Smooth muscle cell (in vitro differentiated cells): ENCODE data around the gene PTAFR. TPM values are rescaled to one million over a fixed set of nuclear protein-coding genes. Genes with fewer than 3 reads are reported as not detected.

ENCODE experiments used
- DNase-seq: peaks from one replicate; lab custom pipeline; 2025; ENCODE audit not compliant: unreplicated experiment; lab: John Stamatoyannopoulos, UW
- H2AFZ ChIP-seq: fragments of 200-600 bp; sonication (generic); 2 replicates; pipeline ENCODE4 v1.6.0; 2016; ENCODE audit warnings: antibody characterized with exemption, low read depth, mild to moderate bottlenecking
- H3F3A ChIP-seq: fragments of 200-600 bp; sonication (generic); 2 replicates; pipeline ENCODE4 v1.6.0; 2017; ENCODE audit warnings: antibody characterized with exemption, low read depth
- H3K27ac ChIP-seq: fragments of 200-600 bp; sonication (generic); 2 replicates; pipeline ENCODE4 v1.5.1; 2016; ENCODE audit warnings: low read depth, mild to moderate bottlenecking
- H3K27me3 ChIP-seq: fragments of 200-600 bp; sonication (generic); 2 replicates; pipeline ENCODE4 v1.6.1; 2016; ENCODE audit warnings: low read depth, mild to moderate bottlenecking
- H3K36me3 ChIP-seq: fragments of 200-600 bp; sonication (generic); 2 replicates; pipeline ENCODE4 v1.5.1; 2016; ENCODE audit warnings: low read depth
- H3K4me1 ChIP-seq: fragments of 200-600 bp; sonication (generic); 2 replicates; pipeline ENCODE4 v1.5.1; 2016; ENCODE audit warnings: low read depth
- H3K4me2 ChIP-seq: fragments of 200-600 bp; sonication (generic); 2 replicates; pipeline ENCODE4 v1.6.0; 2016; ENCODE audit warnings: mild to moderate bottlenecking
- H3K4me3 ChIP-seq: fragments of 200-600 bp; sonication (generic); 2 replicates; pipeline ENCODE4 v1.5.1; 2016; ENCODE audit warnings: mild to moderate bottlenecking
- H3K79me2 ChIP-seq: fragments of 200-600 bp; sonication (generic); 2 replicates; pipeline ENCODE4 v1.6.0; 2016; ENCODE audit warnings: low read depth, mild to moderate bottlenecking
- H3K9ac ChIP-seq: fragments of 200-600 bp; sonication (generic); 2 replicates; pipeline ENCODE4 v1.6.0; 2016; ENCODE audit warnings: low read depth
- H3K9me3 ChIP-seq: fragments of 200-600 bp; sonication (generic); replicated peaks from 2 replicates; pipeline ENCODE4 v1.5.1; 2016; ENCODE audit warnings: low read depth
- H4K20me1 ChIP-seq: fragments of 200-600 bp; sonication (generic); 2 replicates; pipeline ENCODE4 v1.6.0; 2016; ENCODE audit warnings: low read depth
- whole genome bisulfite sequencing: methylation state at CpG from one replicate; pipeline ENCODE4 v1.1.7; 2016; ENCODE audit warnings: low lambda C conversion rate; 5-methylcytosine and 5-hydroxymethylcytosine counted together
- polyA plus RNA-seq: library from polyadenylated mRNA; unstranded; fragments of >200 nt; fragmentation: Nextera tagmentation; extraction: Ambion mirVana; gene quantifications from 2 replicates; pipeline ENCODE4 v1.2.1, GENCODE V29; 2016
- total RNA-seq: library from RNA; depleted of rRNA; stranded (reverse); fragments of >200 nt; gene quantifications from 2 replicates; pipeline ENCODE4 v1.2.3, GENCODE V29; 2014
- TF ChIP-seq, protein P1 (sequence below): fragments of 200-600 bp; sonication (generic); IDR thresholded peaks from 2 replicates; pipeline ENCODE4 v1.5.1; 2017; ENCODE audit warnings: borderline replicate concordance, mild to moderate bottlenecking, antibody characterized with exemption; ENCODE audit not compliant: insufficient read depth, poor library complexity, severe bottlenecking

PTAFR gene
- total and polyA plus RNA-seq, 2 experiments from 2014 or later, result 0.16 to 0.49 TPM

- H3K27ac ChIP-seq, result peak overlapping the region; percentile 46
- no peak overlapping the region for H3K9ac ChIP-seq
- H4K20me1 ChIP-seq, result no peaks in the 10 kb centered on the region
- peaks cover 7% of the 10 kb centered on the region for H3F3A ChIP-seq
- H2AFZ ChIP-seq, result no peak overlapping the region
- H3K4me1 ChIP-seq, result no peaks in the 10 kb centered on the region
- H3K4me3 ChIP-seq, result no peak overlapping the region
- TF ChIP-seq, protein P1, sequence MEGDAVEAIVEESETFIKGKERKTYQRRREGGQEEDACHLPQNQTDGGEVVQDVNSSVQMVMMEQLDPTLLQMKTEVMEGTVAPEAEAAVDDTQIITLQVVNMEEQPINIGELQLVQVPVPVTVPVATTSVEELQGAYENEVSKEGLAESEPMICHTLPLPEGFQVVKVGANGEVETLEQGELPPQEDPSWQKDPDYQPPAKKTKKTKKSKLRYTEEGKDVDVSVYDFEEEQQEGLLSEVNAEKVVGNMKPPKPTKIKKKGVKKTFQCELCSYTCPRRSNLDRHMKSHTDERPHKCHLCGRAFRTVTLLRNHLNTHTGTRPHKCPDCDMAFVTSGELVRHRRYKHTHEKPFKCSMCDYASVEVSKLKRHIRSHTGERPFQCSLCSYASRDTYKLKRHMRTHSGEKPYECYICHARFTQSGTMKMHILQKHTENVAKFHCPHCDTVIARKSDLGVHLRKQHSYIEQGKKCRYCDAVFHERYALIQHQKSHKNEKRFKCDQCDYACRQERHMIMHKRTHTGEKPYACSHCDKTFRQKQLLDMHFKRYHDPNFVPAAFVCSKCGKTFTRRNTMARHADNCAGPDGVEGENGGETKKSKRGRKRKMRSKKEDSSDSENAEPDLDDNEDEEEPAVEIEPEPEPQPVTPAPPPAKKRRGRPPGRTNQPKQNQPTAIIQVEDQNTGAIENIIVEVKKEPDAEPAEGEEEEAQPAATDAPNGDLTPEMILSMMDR, result no peak
- WGBS, result 53% methylated on average over 5 of the region's 5 CpGs
- H3K4me2 ChIP-seq, result peak overlapping the region; percentile 61
- no peaks in the 10 kb centered on the region for H3K27me3 ChIP-seq
- no peaks in the 10 kb centered on the region for H3K79me2 ChIP-seq
- no peaks in the 10 kb centered on the region for H3K9me3 ChIP-seq
- no peaks in the 10 kb centered on the region for H3K36me3 ChIP-seq
- DNase-seq, result peak; percentile 8
Measured at GRCh38 chr1:28173980-28174297, 2.6 kb downstream of the PTAFR start.

DNA sequence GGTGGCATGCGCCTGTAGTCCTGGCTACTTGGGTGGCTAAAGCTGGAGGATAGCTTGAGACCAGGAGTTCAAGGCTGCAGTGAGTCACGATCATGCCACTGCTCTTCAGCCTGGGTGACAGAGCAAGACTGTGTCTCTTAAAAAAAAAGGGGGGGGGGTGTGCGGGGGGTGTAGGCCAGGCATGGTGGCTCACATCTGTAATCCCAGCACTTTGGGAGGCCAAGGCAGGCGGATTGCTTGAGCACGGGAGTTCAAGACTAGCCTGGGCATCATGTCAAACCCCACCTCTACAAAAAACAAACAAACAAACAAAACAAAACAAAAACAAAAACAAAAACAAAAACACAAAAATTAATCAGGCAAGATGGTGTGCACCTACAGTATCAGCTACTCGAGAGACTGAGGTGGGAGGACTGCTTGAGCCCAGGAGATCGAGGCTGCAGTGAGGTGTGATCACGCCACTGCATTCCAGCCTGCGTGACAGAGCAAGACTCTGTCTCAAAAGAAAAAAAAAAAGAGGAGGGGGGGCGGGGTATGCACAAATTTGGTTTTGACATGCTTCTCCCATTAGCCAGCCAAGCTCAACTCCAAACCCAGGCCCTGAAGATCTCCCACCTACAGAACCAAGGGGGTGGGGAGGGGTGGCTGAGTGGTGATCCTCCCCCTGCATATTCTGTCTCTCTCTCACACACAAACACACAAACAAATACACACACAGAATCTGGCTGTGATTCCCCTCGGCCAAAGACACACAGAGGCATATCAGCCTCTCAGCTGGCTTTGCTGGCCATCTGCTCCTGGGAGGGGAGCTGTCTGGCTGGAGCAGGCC is 3.1 kb downstream of the PTAFR start:
- H2AFZ ChIP-seq, result no peak overlapping the region
- peak overlapping the region; percentile 46 for H3K27ac ChIP-seq

GRCh38 chr1:28172713-28173150 is 3.8 kb downstream of the PTAFR start:
- H3K27me3 ChIP-seq, result no peaks in the 10 kb centered on the region
- 23% methylated on average over 8 of the region's 8 CpGs for WGBS
- H3K4me3 ChIP-seq, result no peak overlapping the region
- no peak overlapping the region for H3K9ac ChIP-seq
- TF ChIP-seq, protein P1, result no peak
- H3K4me1 ChIP-seq, result no peaks in the 10 kb centered on the region
- DNase-seq, result no peak
- no peaks in the 10 kb centered on the region for H3K79me2 ChIP-seq
- H3F3A ChIP-seq, result peaks cover 7% of the 10 kb centered on the region
- no peaks in the 10 kb centered on the region for H4K20me1 ChIP-seq
- no peaks in the 10 kb centered on the region for H3K9me3 ChIP-seq
- H2AFZ ChIP-seq, result no peak overlapping the region
- H3K27ac ChIP-seq, result peak overlapping the region; percentile 46
- peak overlapping the region; percentile 61 for H3K4me2 ChIP-seq
- H3K36me3 ChIP-seq, result no peaks in the 10 kb centered on the region

More for the DNA sequence above, 3.1 kb downstream of the PTAFR start:
- Histone ChIP-seq H3K9me3 (no peaks in the 10 kb centered on the region), H3K9ac (peak overlapping the region; percentile 20), H3K4me2 (peak overlapping the region; percentile 61), H3K4me1 (no peaks in the 10 kb centered on the region), H3K27me3 (no peaks in the 10 kb centered on the region), H4K20me1 (no peaks in the 10 kb centered on the region), H3K79me2 (no peaks in the 10 kb centered on the region), H3F3A (peaks cover 7% of the 10 kb centered on the region), H3K4me3 (no peak overlapping the region), H3K36me3 (no peaks in the 10 kb centered on the region)
- TF ChIP-seq, protein P1, result no peak
- DNase-seq, result no peak
- WGBS, result 49% methylated on average over 11 of the region's 11 CpGs

GRCh38 chr1:28171246-28171645 is 5.2 kb downstream of the PTAFR start:
- Histone ChIP-seq H3K79me2 (no peaks in the 10 kb centered on the region), H3K9ac (no peak overlapping the region), H3K27ac (no peak overlapping the region), H2AFZ (no peak overlapping the region), H3K27me3 (no peaks in the 10 kb centered on the region), H3F3A (peaks cover 7% of the 10 kb centered on the region), H3K36me3 (no peaks in the 10 kb centered on the region), H3K9me3 (no peaks in the 10 kb centered on the region), H4K20me1 (no peaks in the 10 kb centered on the region), H3K4me1 (no peaks in the 10 kb centered on the region), H3K4me2 (no peak overlapping the region), H3K4me3 (no peak overlapping the region)
- DNase-seq, result no peak
- WGBS, result 91% methylated on average over 7 of the region's 7 CpGs
- TF ChIP-seq, protein P1, result no peak
